PC-3 (cell line): ENCODE measurements around the gene SWT1. TPM values are rescaled to one million over a fixed set of nuclear protein-coding genes. Genes with fewer than 3 reads are reported as not detected.

Source experiments
- ATAC-seq: fragments of 200-7000 bp; cut with Tn5 transposase; 2 replicates; pipeline ENCODE4 v1.9.1; 2020; ENCODE audit warnings: mild to moderate bottlenecking, moderate library complexity
- BruUV-seq: library from RNA; stranded (reverse); fragments of 400-500 nt; replicated peaks from 2 replicates; lab custom pipeline; 2021; lab: Mats Ljungman, UMichigan
- CTCF ChIA-PET: fragments of 300-600 bp; sonication (Branson Sonifier 250); formaldehyde crosslinking; loops from one replicate; lab custom pipeline; 2022; ENCODE audit warnings: antibody characterized with exemption; lab: Charles Lee
- POLR2A ChIA-PET: fragments of 300-600 bp; sonication (Branson Sonifier 250); formaldehyde crosslinking; loops from one replicate; lab custom pipeline; 2022; ENCODE audit warnings: antibody characterized with exemption; ENCODE audit not compliant: unreplicated experiment; lab: Charles Lee
- DNase-seq: peaks from one replicate; pipeline ENCODE4 v3.0.0-alpha.2; 2015
- H2AFZ ChIP-seq: fragments of 300-600 bp; sonication (generic); 2 replicates; pipeline ENCODE4 v1.6.0; 2016; ENCODE audit warnings: antibody characterized with exemption, low read length
- H3F3A ChIP-seq: fragments of 300-600 bp; sonication (generic); one replicate; pipeline ENCODE4 v1.6.0; 2017; ENCODE audit warnings: antibody characterized with exemption, low read length, control low read depth, mild to moderate bottlenecking; ENCODE audit not compliant: unreplicated experiment
- H3K27ac ChIP-seq: fragments of 300-600 bp; sonication (generic); 2 replicates; pipeline ENCODE4 v1.5.1; 2016; ENCODE audit warnings: mild to moderate bottlenecking, low read length
- H3K27me3 ChIP-seq: fragments of 300-600 bp; sonication (generic); 2 replicates; pipeline ENCODE4 v1.6.1; 2016; ENCODE audit warnings: low read length, mixed read lengths
- H3K36me3 ChIP-seq: fragments of 300-600 bp; sonication (generic); 2 replicates; pipeline ENCODE4 v1.6.1; 2016; ENCODE audit warnings: low read depth, mixed run types, low read length, mixed read lengths
- H3K4me1 ChIP-seq: fragments of 300-600 bp; sonication (generic); 2 replicates; pipeline ENCODE4 v1.5.1; 2016; ENCODE audit warnings: low read length; ENCODE audit not compliant: insufficient read depth
- H3K4me2 ChIP-seq: fragments of 300-600 bp; sonication (generic); 2 replicates; pipeline ENCODE4 v1.6.0; 2016; ENCODE audit warnings: low read length
- H3K4me3 ChIP-seq: fragments of 300-600 bp; sonication (generic); 2 replicates; pipeline ENCODE4 v1.5.1; 2016; ENCODE audit warnings: mild to moderate bottlenecking, low read length, mixed read lengths
- H3K79me2 ChIP-seq: fragments of 300-600 bp; sonication (generic); 2 replicates; pipeline ENCODE4 v1.6.1; 2017; ENCODE audit warnings: low read length, mixed read lengths
- H3K9ac ChIP-seq: fragments of 300-600 bp; sonication (generic); 2 replicates; pipeline ENCODE4 v1.6.0; 2016; ENCODE audit warnings: mild to moderate bottlenecking, low read length
- H3K9me2 ChIP-seq: fragments of 300-600 bp; sonication (generic); replicated peaks from 2 replicates; pipeline ENCODE4 v1.6.1; 2016; ENCODE audit warnings: mixed run types, low read length, mixed read lengths
- H3K9me3 ChIP-seq: fragments of 300-600 bp; sonication (generic); 2 replicates; pipeline ENCODE4 v1.6.1; 2016; ENCODE audit warnings: low read length, mixed read lengths
- H4K20me1 ChIP-seq: fragments of 300-600 bp; sonication (generic); 2 replicates; pipeline ENCODE4 v1.6.1; 2016; ENCODE audit warnings: low read length, mixed read lengths
- CTCF ChIP-seq: fragments of 300-600 bp; sonication (generic); conservative IDR thresholded peaks from 2 replicates; pipeline ENCODE4 v1.5.1; 2017; ENCODE audit warnings: antibody characterized with exemption, low read depth, mild to moderate bottlenecking, low read length
- EZH2 ChIP-seq: fragments of 300-600 bp; sonication (generic); IDR thresholded peaks from one replicate; pipeline ENCODE4 v1.6.1; 2017; ENCODE audit warnings: antibody characterized with exemption, mild to moderate bottlenecking, low read length; ENCODE audit not compliant: unreplicated experiment
- EZH2phosphoT487 ChIP-seq: fragments of 300-600 bp; sonication (generic); IDR thresholded peaks from 2 replicates; pipeline ENCODE4 v1.6.1; 2018; ENCODE audit warnings: mild to moderate bottlenecking, antibody characterized with exemption, low read length, borderline replicate concordance
- intact Hi-C: fragments of 100-400 bp; cut with micrococcal nuclease; formaldehyde crosslinking; loops from 2 replicates; pipeline ENCODE4 v1.9.0; 2023
- total RNA-seq: library from RNA; depleted of rRNA; stranded (reverse); fragments of >200 nt; gene quantifications from 2 replicates; pipeline ENCODE4 v1.2.3, GENCODE V29; 2014

The SWT1 gene
- total RNA-seq, 1 experiment from 2014 or later, result 0.69 TPM

DNA sequence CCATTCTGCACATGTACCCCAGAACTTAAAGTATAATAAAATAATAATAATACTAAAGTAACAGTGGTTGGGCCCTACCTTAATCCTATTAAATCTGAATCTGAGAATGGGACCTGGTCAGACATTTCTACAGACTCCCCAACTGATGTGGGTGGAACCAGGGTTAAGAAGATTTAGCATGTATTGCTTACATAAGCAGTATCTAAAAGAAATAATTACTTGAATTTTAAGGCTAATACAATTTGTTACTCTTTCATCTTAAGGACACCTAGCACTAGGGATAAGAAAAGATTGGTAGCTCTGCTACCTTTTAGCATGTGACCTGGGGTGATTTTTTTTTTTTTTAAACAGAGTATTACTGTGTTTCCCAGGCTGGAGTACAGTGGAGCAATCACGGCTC lies 80.7 kb downstream of the SWT1 start:
- ChIA-PET CTCF (interaction anchor here (1.0 kb wide), 1 partner anchor 443 kb away, joined by 4 read pairs; no protein-coding TSS in a partner anchor), POLR2A (no interaction called here)
- Histone ChIP-seq H3K9me2 (no peaks in the 10 kb centered on the region), H3K27me3 (no peaks in the 10 kb centered on the region), H3F3A (no peaks in the 10 kb centered on the region), H3K9ac (no peak overlapping the region), H3K4me3 (no peak overlapping the region), H3K27ac (no peak overlapping the region), H3K4me1 (no peaks in the 10 kb centered on the region), H3K36me3 (no peaks in the 10 kb centered on the region), H2AFZ (no peak overlapping the region), H3K79me2 (no peaks in the 10 kb centered on the region), H3K9me3 (no peaks in the 10 kb centered on the region), H3K4me2 (no peak overlapping the region), H4K20me1 (no peaks in the 10 kb centered on the region)
- intact Hi-C loops, result loop anchor here (5.0 to 10.0 kb wide), 2 partner anchors 55 to 357 kb away; no protein-coding TSS in a partner anchor
- TF ChIP-seq CTCF (no peak), EZH2 (no peak), EZH2phosphoT487 (no peak)
- BruUV-seq, result no TSS peak
- ATAC-seq (no peak), DNase-seq (no peak)

- Histone ChIP-seq H4K20me1 (no peaks in the 10 kb centered on the region), H3F3A (no peaks in the 10 kb centered on the region), H3K27me3 (no peaks in the 10 kb centered on the region), H3K4me1 (no peaks in the 10 kb centered on the region), H3K36me3 (no peaks in the 10 kb centered on the region), H2AFZ (no peak overlapping the region), H3K9me2 (no peaks in the 10 kb centered on the region), H3K4me3 (no peak overlapping the region), H3K79me2 (no peaks in the 10 kb centered on the region), H3K9me3 (no peaks in the 10 kb centered on the region), H3K27ac (no peak overlapping the region), H3K9ac (no peak overlapping the region), H3K4me2 (no peak overlapping the region)
- no TSS peak for BruUV-seq
- TF ChIP-seq CTCF (peak; percentile 53), EZH2 (no peak), EZH2phosphoT487 (no peak)
- ATAC-seq, result no peak
- DNase-seq, result peak; percentile 29
- intact Hi-C loops, result loop anchor here (5.0 to 10.0 kb wide), 2 partner anchors 54 to 356 kb away; no protein-coding TSS in a partner anchor
- POLR2A ChIA-PET, result no interaction called here
- CTCF ChIA-PET, result interaction anchor here (0.8 to 1.0 kb wide), 2 partner anchors 357 to 442 kb away, joined by 4 read pairs; no protein-coding TSS in a partner anchor
Measured at GRCh38 chr1:185238447-185238846, 81.5 kb downstream of the SWT1 start.

DNA sequence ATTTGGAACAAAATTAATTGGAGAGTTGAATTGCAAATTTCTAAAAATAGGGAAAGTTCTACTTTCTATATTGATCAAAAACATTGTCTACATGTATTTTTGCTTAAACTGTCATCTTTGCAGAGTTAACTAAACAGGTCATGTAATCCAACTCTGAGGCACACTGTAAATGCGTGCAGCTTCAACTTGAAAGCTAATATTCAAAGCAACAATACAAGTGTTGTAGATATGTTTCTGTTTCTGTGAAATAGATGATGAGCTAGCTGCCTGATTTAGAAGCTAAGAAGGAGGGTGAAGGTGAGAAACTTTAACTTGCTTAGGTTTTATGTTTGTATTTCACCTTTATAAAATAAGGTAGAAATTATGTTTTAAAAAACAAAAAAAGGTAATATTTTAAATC lies 82.9 kb downstream of the SWT1 start:
- Histone ChIP-seq H3K4me3 (no peak overlapping the region), H3K9me2 (no peaks in the 10 kb centered on the region), H3K36me3 (no peaks in the 10 kb centered on the region), H3K4me1 (peaks cover 9% of the 10 kb centered on the region), H3K79me2 (no peaks in the 10 kb centered on the region), H3K9me3 (no peaks in the 10 kb centered on the region), H3K27me3 (no peaks in the 10 kb centered on the region), H3K27ac (no peak overlapping the region), H3K4me2 (no peak overlapping the region), H3K9ac (no peak overlapping the region), H3F3A (no peaks in the 10 kb centered on the region), H4K20me1 (no peaks in the 10 kb centered on the region), H2AFZ (no peak overlapping the region)
- no TSS peak for BruUV-seq
- CTCF ChIA-PET, result no interaction called here
- intact Hi-C loops, result loop anchor here (2.0 to 10.0 kb wide), 4 partner anchors 52 to 435 kb away; no protein-coding TSS in a partner anchor
- no peak for DNase-seq
- ATAC-seq, result no peak
- POLR2A ChIA-PET, result no interaction called here
- TF ChIP-seq EZH2phosphoT487, result no peak
- TF ChIP-seq CTCF, result no peak
- TF ChIP-seq EZH2, result no peak
